B cell (primary cell): Measurements from ENCODE around the gene BABAM2. TPM values are rescaled to one million over a fixed set of nuclear protein-coding genes. Genes with fewer than 3 reads are reported as not detected.

Experiments used
- ATAC-seq: fragments of 200-7000 bp; cut with Tn5 transposase; one replicate; pipeline ENCODE4 v1.10.0; 2021; ENCODE audit warnings: low read depth, mild to moderate bottlenecking, moderate number of reproducible peaks, moderate library complexity
- CTCF ChIA-PET: fragments of 350-600 bp; sonication (Branson Sonifier 250); formaldehyde crosslinking; loops from one replicate; lab custom pipeline; 2021; ENCODE audit warnings: antibody characterized with exemption, inconsistent platforms; lab: Charles Lee
- POLR2A ChIA-PET: fragments of 350-600 bp; sonication (Branson Sonifier 250); formaldehyde crosslinking; loops from one replicate; lab custom pipeline; 2021; ENCODE audit warnings: antibody characterized with exemption; lab: Charles Lee
- DNase-seq: peaks from one replicate; pipeline ENCODE4 v3.0.0; 2013
- H2AFZ ChIP-seq: 2 replicates; pipeline ENCODE4 v1.6.1; 2012; ENCODE audit warnings: mild to moderate bottlenecking, low read depth, low read length; ENCODE audit not compliant: insufficient read depth, poor library complexity, severe bottlenecking
- H3K27ac ChIP-seq, 2 donors: 1 replicate in 1 of 2; 2 replicates in 1 of 2; pipeline ENCODE4 v1.5.1; 2012 to 2013; ENCODE audit warnings: low read length in 2 of 2, mild to moderate bottlenecking in 2 of 2, moderate library complexity in 1 of 2
- H3K27me3 ChIP-seq, 4 experiments: fragments of 200-600 bp in 1 of 4; sonication (generic) in 1 of 4; replicated peaks in 1 of 4; 1 replicate in 2 of 4; 2 replicates in 2 of 4; pipeline versions ENCODE4 v1.6.1 to v1.7.0; 2013 to 2016; ENCODE audit warnings: low read length in 3 of 4, mild to moderate bottlenecking in 2 of 4, mixed read lengths in 1 of 4, moderate library complexity in 1 of 4; ENCODE audit not compliant: insufficient read depth in 4 of 4, control insufficient read depth in 3 of 4; ENCODE audit errors: control extremely low read depth in 1 of 4
- H3K36me3 ChIP-seq, 2 experiments: replicated peaks in 1 of 2; 1 replicate in 1 of 2; 2 replicates in 1 of 2; pipeline versions ENCODE4 v1.6.1 to v1.7.1; 2013; ENCODE audit warnings: low read length in 1 of 2; ENCODE audit not compliant: insufficient read depth in 2 of 2, control insufficient read depth in 1 of 2; ENCODE audit errors: control extremely low read depth in 1 of 2, extremely low read depth in 1 of 2
- H3K4me1 ChIP-seq, 2 donors: fragments of 200-600 bp in 1 of 2; sonication (generic) in 1 of 2; 1 replicate in 1 of 2; 2 replicates in 1 of 2; pipeline versions ENCODE4 v1.5.1 to v1.6.1; 2013 to 2017; ENCODE audit warnings: low read length in 2 of 2; ENCODE audit not compliant: control insufficient read depth in 2 of 2, insufficient read depth in 2 of 2
- H3K4me2 ChIP-seq: replicated peaks from 2 replicates; pipeline ENCODE3; 2012; ENCODE audit warnings: mild to moderate bottlenecking, low read depth, low read length; ENCODE audit not compliant: poor library complexity, severe bottlenecking
- H3K4me3 ChIP-seq, 5 experiments: fragments of 200-600 bp in 1 of 5; sonication (generic) in 1 of 5; 1 replicate in 3 of 5; 2 replicates in 2 of 5; pipeline versions ENCODE4 v1.5.1 to v1.7.0; 2011 to 2016; ENCODE audit warnings: low read length in 4 of 5, mild to moderate bottlenecking in 4 of 5, low read depth in 2 of 5, control low read depth in 1 of 5, moderate library complexity in 1 of 5; ENCODE audit not compliant: insufficient read depth in 1 of 5; ENCODE audit errors: control extremely low read depth in 1 of 5, extremely low read depth in 1 of 5
- H3K79me2 ChIP-seq: fragments of 200-600 bp; sonication (generic); one replicate; pipeline ENCODE4 v1.6.0; 2016; ENCODE audit warnings: low read length; ENCODE audit not compliant: control insufficient read depth, insufficient read depth
- H3K9ac ChIP-seq: fragments of 200-600 bp; sonication (generic); 2 replicates; pipeline ENCODE4 v1.6.1; 2017; ENCODE audit warnings: mild to moderate bottlenecking, low read length, moderate library complexity
- H3K9me3 ChIP-seq, 3 donors: one replicate each; pipeline versions ENCODE4 v1.6.1 to v1.7.1; 2013; ENCODE audit warnings: low read length in 2 of 3; ENCODE audit not compliant: control insufficient read depth in 2 of 3, insufficient read depth in 1 of 3; ENCODE audit errors: control extremely low read depth in 1 of 3
- H4K20me1 ChIP-seq: 2 replicates; pipeline ENCODE4 v1.6.0; 2012; ENCODE audit warnings: mild to moderate bottlenecking, low read length; ENCODE audit not compliant: insufficient read depth, control insufficient read depth, poor library complexity, severe bottlenecking
- H3K27ac Mint-ChIP-seq: one replicate; pipeline ENCODE4 v1.8.0; 2021; ENCODE audit warnings: mixed read lengths
- H3K27me3 Mint-ChIP-seq: one replicate; pipeline ENCODE4 v1.8.0; 2021; ENCODE audit warnings: mixed read lengths
- H3K4me1 Mint-ChIP-seq: one replicate; pipeline ENCODE4 v1.8.0; 2021; ENCODE audit warnings: mixed read lengths
- H3K4me3 Mint-ChIP-seq: one replicate; pipeline ENCODE4 v1.8.0; 2021; ENCODE audit warnings: mixed read lengths
- H3K9me3 Mint-ChIP-seq: one replicate; pipeline ENCODE4 v1.8.0; 2022; ENCODE audit warnings: mixed read lengths; ENCODE audit not compliant: insufficient read depth
- EZH2 ChIP-seq: IDR thresholded peaks from 2 replicates; pipeline ENCODE4 v1.6.1; 2012; ENCODE audit warnings: borderline replicate concordance, low read depth, mild to moderate bottlenecking, moderate library complexity, low read length; ENCODE audit not compliant: insufficient read depth, poor library complexity, severe bottlenecking
- WGBS: methylation state at CpG from one replicate; pipeline ENCODE4 v1.1.5; 2013; ENCODE audit warnings: missing lambda C conversion rate; ENCODE audit not compliant: insufficient coverage; 5-methylcytosine and 5-hydroxymethylcytosine counted together
- intact Hi-C: fragments of 100-400 bp; cut with micrococcal nuclease; formaldehyde crosslinking; loops from one replicate; pipeline ENCODE4 v1.10.0; 2022
- polyA plus RNA-seq: library from polyadenylated mRNA; depleted of rRNA; stranded (reverse); fragments of >200 nt; gene quantifications from 2 replicates; pipeline ENCODE4 v1.2.3, GENCODE V29; 2012
- total RNA-seq, 2 donors: library from RNA; stranded (reverse); fragments of 120-200 nt in 1 of 2; gene quantifications; 1 replicate in 1 of 2; 2 replicates in 1 of 2; pipeline versions ENCODE4 v1.2.3 to v1.2.4, GENCODE V29; 2013 to 2022
- TF ChIP-seq, protein P1 (sequence below): fragments of 200-600 bp; IDR thresholded peaks from one replicate; pipeline ENCODE4 v1.8.0; 2022; ENCODE audit warnings: antibody characterized with exemption, mild to moderate bottlenecking

BABAM2 gene
- total and polyA plus RNA-seq, 2 donors (not counting 1 experiment from before 2014, with no cell fraction given) = 22.3 to 69.6 TPM

DNA sequence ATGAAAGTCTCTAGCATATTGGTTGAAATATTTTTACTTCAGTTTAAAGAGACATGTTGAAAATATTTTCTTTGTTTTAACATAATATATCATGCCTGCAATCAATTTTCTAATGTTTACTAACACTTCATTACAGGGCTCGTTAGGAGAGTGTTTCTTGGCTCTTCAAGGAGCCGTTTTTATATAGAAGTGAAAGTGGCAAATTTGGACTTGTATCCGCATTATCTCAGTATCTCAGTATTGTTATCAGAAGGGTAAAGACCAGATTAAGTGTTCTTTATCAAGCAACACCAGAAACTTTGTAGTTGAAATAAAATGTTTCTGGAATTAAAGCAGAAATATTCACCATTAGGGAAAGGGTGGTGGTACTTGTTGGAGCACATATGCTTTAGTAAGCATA is 97.8 kb downstream of the BABAM2 start:
- Histone ChIP-seq H3K79me2 (peaks cover 3% of the 10 kb centered on the region), H3K9ac (no peak overlapping the region), H3K4me2 (no peak overlapping the region), H4K20me1 (no peaks in the 10 kb centered on the region), H3K36me3 (peaks cover 0 to 5% of the 10 kb centered on the region in 2 experiments), H3K27me3 (no peaks in the 10 kb centered on the region), H2AFZ (no peak overlapping the region), H3K27ac (no peak overlapping the region), H3K4me3 (no peak overlapping the region), H3K4me1 (no peaks in the 10 kb centered on the region), H3K9me3 (peaks cover 0 to under 1% (median 0%) of the 10 kb centered on the region in 3 donors)
- Mint-ChIP-seq H3K4me3 (no peak overlapping the region), H3K9me3 (no peaks in the 10 kb centered on the region), H3K27me3 (no peaks in the 10 kb centered on the region), H3K4me1 (no peaks in the 10 kb centered on the region), H3K27ac (no peak overlapping the region)
- POLR2A ChIA-PET = no interaction called here
- ATAC-seq (no peak), DNase-seq (no peak)
- CTCF ChIA-PET = no interaction called here
- TF ChIP-seq EZH2 = no peak
- TF ChIP-seq, protein P1, sequence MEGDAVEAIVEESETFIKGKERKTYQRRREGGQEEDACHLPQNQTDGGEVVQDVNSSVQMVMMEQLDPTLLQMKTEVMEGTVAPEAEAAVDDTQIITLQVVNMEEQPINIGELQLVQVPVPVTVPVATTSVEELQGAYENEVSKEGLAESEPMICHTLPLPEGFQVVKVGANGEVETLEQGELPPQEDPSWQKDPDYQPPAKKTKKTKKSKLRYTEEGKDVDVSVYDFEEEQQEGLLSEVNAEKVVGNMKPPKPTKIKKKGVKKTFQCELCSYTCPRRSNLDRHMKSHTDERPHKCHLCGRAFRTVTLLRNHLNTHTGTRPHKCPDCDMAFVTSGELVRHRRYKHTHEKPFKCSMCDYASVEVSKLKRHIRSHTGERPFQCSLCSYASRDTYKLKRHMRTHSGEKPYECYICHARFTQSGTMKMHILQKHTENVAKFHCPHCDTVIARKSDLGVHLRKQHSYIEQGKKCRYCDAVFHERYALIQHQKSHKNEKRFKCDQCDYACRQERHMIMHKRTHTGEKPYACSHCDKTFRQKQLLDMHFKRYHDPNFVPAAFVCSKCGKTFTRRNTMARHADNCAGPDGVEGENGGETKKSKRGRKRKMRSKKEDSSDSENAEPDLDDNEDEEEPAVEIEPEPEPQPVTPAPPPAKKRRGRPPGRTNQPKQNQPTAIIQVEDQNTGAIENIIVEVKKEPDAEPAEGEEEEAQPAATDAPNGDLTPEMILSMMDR = no peak
- WGBS = no CpG with 5 or more reads among the region's 3 CpGs
- intact Hi-C loops = no loop called here

DNA sequence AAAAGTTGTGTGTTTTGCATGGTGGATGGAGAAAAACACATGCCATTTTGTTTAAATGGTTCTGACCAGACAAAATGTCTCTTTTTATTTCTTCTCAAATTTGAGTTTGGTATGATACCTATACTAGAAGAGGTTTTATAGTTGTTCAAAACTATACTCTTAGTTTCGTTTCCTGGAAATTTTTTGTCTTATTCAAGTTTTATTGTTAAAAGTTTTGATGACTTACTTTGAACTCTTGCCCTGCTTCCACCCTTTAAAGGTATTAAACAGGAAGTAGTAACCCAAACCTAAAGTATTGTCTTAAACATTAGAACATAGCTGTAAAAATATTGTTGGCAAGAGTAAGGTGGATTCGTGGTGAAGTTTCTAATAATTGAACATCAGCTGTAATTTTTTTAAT is 98.2 kb downstream of the BABAM2 start:
- H3K4me3 Mint-ChIP-seq = no peak overlapping the region
- Histone ChIP-seq H3K79me2 (peaks cover 3% of the 10 kb centered on the region), H3K4me1 (no peaks in the 10 kb centered on the region), H3K27ac (no peak overlapping the region), H3K4me2 (no peak overlapping the region), H3K36me3 (peaks cover 0 to 5% of the 10 kb centered on the region in 2 experiments), H3K4me3 (no peak overlapping the region), H3K27me3 (no peaks in the 10 kb centered on the region), H2AFZ (no peak overlapping the region), H3K9me3 (no peaks in the 10 kb centered on the region), H4K20me1 (no peaks in the 10 kb centered on the region), H3K9ac (no peak overlapping the region)
- H3K4me1 Mint-ChIP-seq = no peaks in the 10 kb centered on the region
- no peaks in the 10 kb centered on the region for H3K9me3 Mint-ChIP-seq
- POLR2A ChIA-PET = no interaction called here
- CTCF ChIA-PET = no interaction called here
- H3K27ac Mint-ChIP-seq = no peak overlapping the region
- no peak for TF ChIP-seq EZH2
- TF ChIP-seq, protein P1 = no peak
- intact Hi-C loops = no loop called here
- no CpG with 5 or more reads among the region's 2 CpGs for WGBS
- no peaks in the 10 kb centered on the region for H3K27me3 Mint-ChIP-seq
- DNase-seq (no peak), ATAC-seq (no peak)
